Measurements from ENCODE around the gene GRIK4.

The GRIK4 gene

GRCh38 chr11:120681434-120682331 lies 170.1 kb downstream of the GRIK4 start:
- DNase-seq, result no peak

- no peak for DNase-seq
These were observed 170.7 kb downstream of the GRIK4 start for GRCh38 chr11:120682332-120682649.

GRCh38 chr11:120682866-120683265 lies 171.3 kb downstream of the GRIK4 start:
- no peak for DNase-seq

- DNase-seq, result no peak
These were observed 175.0 kb downstream of the GRIK4 start for GRCh38 chr11:120686516-120686915.

GRCh38 chr11:120688163-120688562 lies 176.6 kb downstream of the GRIK4 start:
- DNase-seq, result no peak

GRCh38 chr11:120689596-120690275 lies 178.2 kb downstream of the GRIK4 start:
- no peak for DNase-seq

- DNase-seq, result no peak
These were observed 178.9 kb downstream of the GRIK4 start for GRCh38 chr11:120690406-120690805.

GRCh38 chr11:120694726-120695125 lies 183.2 kb downstream of the GRIK4 start:
- DNase-seq, result no peak

- DNase-seq, result no peak
These were observed 183.9 kb downstream of the GRIK4 start for GRCh38 chr11:120695426-120695825.

GRCh38 chr11:120695939-120696338 lies 184.4 kb downstream of the GRIK4 start:
- no peak for DNase-seq

- DNase-seq, result no peak
These were observed 185.2 kb downstream of the GRIK4 start for GRCh38 chr11:120696597-120697218.

- DNase-seq, result no peak
These were observed 187.4 kb downstream of the GRIK4 start for GRCh38 chr11:120698918-120699317.

GRCh38 chr11:120702656-120703055 lies 191.1 kb downstream of the GRIK4 start:
- no peak for DNase-seq

- DNase-seq, result no peak
These were observed 192.0 kb downstream of the GRIK4 start for GRCh38 chr11:120703358-120704152.

- no peak for DNase-seq
These were observed 192.8 kb downstream of the GRIK4 start for GRCh38 chr11:120704256-120704750.

GRCh38 chr11:120706257-120706656 lies 194.7 kb downstream of the GRIK4 start:
- DNase-seq, result no peak

GRCh38 chr11:120707098-120707497 lies 195.6 kb downstream of the GRIK4 start:
- DNase-seq, result no peak

GRCh38 chr11:120707663-120708062 lies 196.1 kb downstream of the GRIK4 start:
- no peak for DNase-seq

GRCh38 chr11:120708511-120709183 lies 197.1 kb downstream of the GRIK4 start:
- DNase-seq, result no peak

- DNase-seq, result no peak
These were observed 198.3 kb downstream of the GRIK4 start for GRCh38 chr11:120709808-120710207.

GRCh38 chr11:120710354-120711131 lies 199.0 kb downstream of the GRIK4 start:
- no peak for DNase-seq

Data from activated naive CD4-positive, alpha-beta T cell (primary cell).